Activated naive CD4-positive, alpha-beta T cell treated with anti-CD3 and anti-CD28 coated beads, Interleukin-2, amount 10 ng/mL, durations not matched to agents 7 days and 5 days (primary cell): ENCODE data around the gene ZNF780A.

Experiments
- CTCF ChIA-PET: fragments of 350-600 bp; sonication (Branson Sonifier 250); formaldehyde crosslinking; loops from one replicate; lab custom pipeline; 2021; ENCODE audit warnings: antibody characterized with exemption; lab: Charles Lee
- DNase-seq: peaks from one replicate; pipeline ENCODE4 v3.0.0-alpha.2; 2020
- H3K27ac Mint-ChIP-seq: one replicate; pipeline ENCODE4 v1.8.0; 2021; ENCODE audit warnings: mild to moderate bottlenecking, moderate library complexity, mixed read lengths
- H3K27me3 Mint-ChIP-seq: one replicate; pipeline ENCODE4 v1.8.0; 2021; ENCODE audit warnings: mild to moderate bottlenecking, mixed read lengths
- H3K36me3 Mint-ChIP-seq: one replicate; pipeline ENCODE4 v1.8.0; 2021; ENCODE audit warnings: mixed read lengths
- H3K4me1 Mint-ChIP-seq: one replicate; pipeline ENCODE4 v1.8.0; 2021; ENCODE audit warnings: mixed read lengths
- H3K4me3 Mint-ChIP-seq: one replicate; pipeline ENCODE4 v1.8.0; 2021; ENCODE audit warnings: mild to moderate bottlenecking, moderate library complexity, mixed read lengths
- H3K9me3 Mint-ChIP-seq: one replicate; pipeline ENCODE4 v1.8.0; 2021; ENCODE audit warnings: mixed read lengths

ZNF780A gene

GRCh38 chr19:40104754-40105153, 14.0 kb upstream of the ZNF780A start:
- no peak overlapping the region for H3K4me3 Mint-ChIP-seq
- H3K9me3 Mint-ChIP-seq = no peaks in the 10 kb centered on the region
- H3K4me1 Mint-ChIP-seq = no peaks in the 10 kb centered on the region
- peaks cover 4% of the 10 kb centered on the region for H3K27me3 Mint-ChIP-seq
- no peak overlapping the region for H3K27ac Mint-ChIP-seq
- H3K36me3 Mint-ChIP-seq = no peaks in the 10 kb centered on the region
- DNase-seq = no peak
- CTCF ChIA-PET = no interaction called here

GRCh38 chr19:40103600-40103999, 12.9 kb upstream of the ZNF780A start:
- H3K4me1 Mint-ChIP-seq = no peaks in the 10 kb centered on the region
- CTCF ChIA-PET = no interaction called here
- no peaks in the 10 kb centered on the region for H3K36me3 Mint-ChIP-seq
- H3K27me3 Mint-ChIP-seq = peaks cover 5% of the 10 kb centered on the region
- H3K4me3 Mint-ChIP-seq = no peak overlapping the region
- H3K9me3 Mint-ChIP-seq = no peaks in the 10 kb centered on the region
- no peak for DNase-seq
- H3K27ac Mint-ChIP-seq = no peak overlapping the region

- peaks cover 13% of the 10 kb centered on the region for H3K27me3 Mint-ChIP-seq
- H3K4me3 Mint-ChIP-seq = no peak overlapping the region
- no peaks in the 10 kb centered on the region for H3K4me1 Mint-ChIP-seq
- no peak for DNase-seq
- CTCF ChIA-PET = no interaction called here
- H3K36me3 Mint-ChIP-seq = no peaks in the 10 kb centered on the region
- H3K27ac Mint-ChIP-seq = no peak overlapping the region
- no peaks in the 10 kb centered on the region for H3K9me3 Mint-ChIP-seq
Measured at GRCh38 chr19:40101813-40102212, 11.1 kb upstream of the ZNF780A start.

GRCh38 chr19:40093416-40093815, 2.7 kb upstream of the ZNF780A start:
- H3K36me3 Mint-ChIP-seq = peaks cover 21% of the 10 kb centered on the region
- no peak overlapping the region for H3K27ac Mint-ChIP-seq
- H3K27me3 Mint-ChIP-seq = peaks cover 17% of the 10 kb centered on the region
- DNase-seq = no peak
- peaks cover 8% of the 10 kb centered on the region for H3K9me3 Mint-ChIP-seq
- no peak overlapping the region for H3K4me3 Mint-ChIP-seq
- peaks cover 33% of the 10 kb centered on the region for H3K4me1 Mint-ChIP-seq
- CTCF ChIA-PET = interaction anchor here (0.7 kb wide), 1 partner anchor 149 kb away, joined by 3 read pairs; no protein-coding TSS in a partner anchor

GRCh38 chr19:40091205-40092129, 724 bp upstream of the ZNF780A start:
- peak overlapping the region; percentile 99 for H3K4me3 Mint-ChIP-seq
- peaks cover 10% of the 10 kb centered on the region for H3K9me3 Mint-ChIP-seq
- H3K36me3 Mint-ChIP-seq = peaks cover 30% of the 10 kb centered on the region
- no peak for DNase-seq
- peaks cover 45% of the 10 kb centered on the region for H3K4me1 Mint-ChIP-seq
- peak overlapping the region; percentile 99 for H3K27ac Mint-ChIP-seq
- H3K27me3 Mint-ChIP-seq = peaks cover 8% of the 10 kb centered on the region
- CTCF ChIA-PET = no interaction called here

GRCh38 chr19:40089462-40089861, 1.3 kb downstream of the ZNF780A start:
- no peak for DNase-seq
- Mint-ChIP-seq H3K27ac (peak overlapping the region; percentile 99), H3K9me3 (peaks cover 7% of the 10 kb centered on the region), H3K27me3 (no peaks in the 10 kb centered on the region), H3K4me3 (peak overlapping the region; percentile 99), H3K36me3 (peaks cover 37% of the 10 kb centered on the region), H3K4me1 (peaks cover 48% of the 10 kb centered on the region)
- CTCF ChIA-PET = interaction anchor here (1.2 kb wide), 1 partner anchor 119 kb away, joined by 4 read pairs; no protein-coding TSS in a partner anchor

- H3K9me3 Mint-ChIP-seq = peaks cover 7% of the 10 kb centered on the region
- H3K4me3 Mint-ChIP-seq = no peak overlapping the region
- no peaks in the 10 kb centered on the region for H3K27me3 Mint-ChIP-seq
- H3K4me1 Mint-ChIP-seq = peaks cover 52% of the 10 kb centered on the region
- CTCF ChIA-PET = no interaction called here
- no peak for DNase-seq
- H3K27ac Mint-ChIP-seq = no peak overlapping the region
- peaks cover 44% of the 10 kb centered on the region for H3K36me3 Mint-ChIP-seq
Measured at GRCh38 chr19:40088299-40089047, 2.3 kb downstream of the ZNF780A start.

GRCh38 chr19:40084948-40085347, 5.8 kb downstream of the ZNF780A start:
- peaks cover 63% of the 10 kb centered on the region for H3K36me3 Mint-ChIP-seq
- H3K4me3 Mint-ChIP-seq = no peak overlapping the region
- CTCF ChIA-PET = no interaction called here
- DNase-seq = no peak
- H3K27ac Mint-ChIP-seq = no peak overlapping the region
- peaks cover 34% of the 10 kb centered on the region for H3K4me1 Mint-ChIP-seq
- H3K27me3 Mint-ChIP-seq = no peaks in the 10 kb centered on the region
- H3K9me3 Mint-ChIP-seq = peaks cover 11% of the 10 kb centered on the region

- peaks cover 7% of the 10 kb centered on the region for H3K4me1 Mint-ChIP-seq
- H3K9me3 Mint-ChIP-seq = peaks cover 35% of the 10 kb centered on the region
- no peak overlapping the region for H3K27ac Mint-ChIP-seq
- no peaks in the 10 kb centered on the region for H3K27me3 Mint-ChIP-seq
- no peak for DNase-seq
- CTCF ChIA-PET = no interaction called here
- no peak overlapping the region for H3K4me3 Mint-ChIP-seq
- peaks cover 79% of the 10 kb centered on the region for H3K36me3 Mint-ChIP-seq
Measured at GRCh38 chr19:40081411-40081810, 9.3 kb downstream of the ZNF780A start.

GRCh38 chr19:40080289-40080688, 10.5 kb downstream of the ZNF780A start:
- H3K9me3 Mint-ChIP-seq = peaks cover 45% of the 10 kb centered on the region
- H3K4me1 Mint-ChIP-seq = peaks cover 7% of the 10 kb centered on the region
- no peak overlapping the region for H3K27ac Mint-ChIP-seq
- DNase-seq = no peak
- CTCF ChIA-PET = no interaction called here
- no peaks in the 10 kb centered on the region for H3K27me3 Mint-ChIP-seq
- peaks cover 89% of the 10 kb centered on the region for H3K36me3 Mint-ChIP-seq
- H3K4me3 Mint-ChIP-seq = no peak overlapping the region

GRCh38 chr19:40078377-40078776, 12.4 kb downstream of the ZNF780A start:
- H3K27ac Mint-ChIP-seq = no peak overlapping the region
- DNase-seq = no peak
- CTCF ChIA-PET = no interaction called here

GRCh38 chr19:40070058-40070457, 20.7 kb downstream of the ZNF780A start:
- CTCF ChIA-PET = no interaction called here
- Mint-ChIP-seq H3K27me3 (no peaks in the 10 kb centered on the region), H3K4me3 (no peak overlapping the region), H3K27ac (no peak overlapping the region), H3K36me3 (peaks cover 49% of the 10 kb centered on the region), H3K4me1 (no peaks in the 10 kb centered on the region), H3K9me3 (peaks cover 54% of the 10 kb centered on the region)
- DNase-seq = no peak

More at GRCh38 chr19:40078377-40078776, 12.4 kb downstream of the ZNF780A start:
- Mint-ChIP-seq H3K4me1 (no peaks in the 10 kb centered on the region), H3K36me3 (peaks cover 95% of the 10 kb centered on the region), H3K4me3 (no peak overlapping the region), H3K9me3 (peaks cover 62% of the 10 kb centered on the region), H3K27me3 (no peaks in the 10 kb centered on the region)

- Mint-ChIP-seq H3K27me3 (peaks cover 14% of the 10 kb centered on the region), H3K27ac (no peak overlapping the region), H3K4me1 (peaks cover 27% of the 10 kb centered on the region), H3K4me3 (no peak overlapping the region), H3K9me3 (peaks cover 21% of the 10 kb centered on the region), H3K36me3 (peaks cover 12% of the 10 kb centered on the region)
- CTCF ChIA-PET = no interaction called here
- no peak for DNase-seq
Measured at GRCh38 chr19:40059624-40060023, 31.1 kb downstream of the ZNF780A start.

- Mint-ChIP-seq H3K27ac (no peak overlapping the region), H3K4me3 (peak overlapping the region; percentile 99), H3K9me3 (peaks cover 21% of the 10 kb centered on the region), H3K36me3 (peaks cover 29% of the 10 kb centered on the region), H3K27me3 (peaks cover 14% of the 10 kb centered on the region), H3K4me1 (peaks cover 49% of the 10 kb centered on the region)
- no peak for DNase-seq
- CTCF ChIA-PET = no interaction called here
Measured at GRCh38 chr19:40057166-40057565, 33.6 kb downstream of the ZNF780A start.
